PC-9 (cell line): ENCODE results near the gene ATP11A. TPM values are rescaled to one million over a fixed set of nuclear protein-coding genes. Genes with fewer than 3 reads are reported as not detected.

Experiments used
- BruUV-seq: library from RNA; stranded (reverse); fragments of 400-500 nt; replicated peaks from 2 replicates; lab custom pipeline; 2021; lab: Mats Ljungman, UMichigan
- CTCF ChIA-PET: fragments of 300-600 bp; sonication (Branson Sonifier 250); formaldehyde crosslinking; loops from one replicate; lab custom pipeline; 2022; ENCODE audit warnings: antibody characterized with exemption; lab: Charles Lee
- POLR2A ChIA-PET: fragments of 300-600 bp; sonication (Branson Sonifier 250); formaldehyde crosslinking; loops from one replicate; lab custom pipeline; 2022; ENCODE audit warnings: antibody characterized with exemption; ENCODE audit not compliant: unreplicated experiment; lab: Charles Lee
- DNase-seq, 2 experiments: peaks; one replicate each; pipeline versions ENCODE4 v3.0.0 to v3.0.0-alpha.2; 2015 to 2022; ENCODE audit warnings: mixed read lengths in 1 of 2
- H2AFZ ChIP-seq: fragments of 200-600 bp; sonication (generic); 2 replicates; pipeline ENCODE4 v1.8.1; 2017; ENCODE audit warnings: antibody characterized with exemption
- H3F3A ChIP-seq: fragments of 200-600 bp; sonication (generic); 2 replicates; pipeline ENCODE4 v1.8.1; 2017; ENCODE audit warnings: antibody characterized with exemption, mild to moderate bottlenecking, low read depth; ENCODE audit not compliant: insufficient read depth
- H3K27ac ChIP-seq: fragments of 200-600 bp; sonication (generic); 2 replicates; pipeline ENCODE4 v1.6.1; 2016; ENCODE audit warnings: mixed run types
- H3K27me3 ChIP-seq: fragments of 200-600 bp; sonication (generic); 2 replicates; pipeline ENCODE4 v1.6.1; 2016; ENCODE audit warnings: low read depth, mixed run types; ENCODE audit not compliant: insufficient read depth
- H3K36me3 ChIP-seq: fragments of 200-600 bp; sonication (generic); 2 replicates; pipeline ENCODE4 v1.6.1; 2016; ENCODE audit warnings: low read depth, mixed run types
- H3K4me1 ChIP-seq: fragments of 200-600 bp; sonication (generic); replicated peaks from 2 replicates; pipeline ENCODE4 v1.6.1; 2016; ENCODE audit warnings: mixed run types; ENCODE audit not compliant: insufficient read depth
- H3K4me2 ChIP-seq: fragments of 200-600 bp; sonication (generic); 2 replicates; pipeline ENCODE4 v1.6.1; 2017; ENCODE audit warnings: mixed run types
- H3K4me3 ChIP-seq: fragments of 200-600 bp; sonication (generic); 2 replicates; pipeline ENCODE4 v1.6.1; 2016; ENCODE audit warnings: mixed run types
- H3K79me2 ChIP-seq: fragments of 200-600 bp; sonication (generic); 2 replicates; pipeline ENCODE4 v1.6.1; 2017; ENCODE audit warnings: low read depth, mixed run types
- H3K9me2 ChIP-seq: fragments of 200-600 bp; sonication (generic); 2 replicates; pipeline ENCODE4 v1.8.1; 2017; ENCODE audit warnings: mild to moderate bottlenecking; ENCODE audit not compliant: insufficient read depth
- H3K9me3 ChIP-seq: fragments of 200-600 bp; sonication (generic); 2 replicates; pipeline ENCODE4 v1.8.1; 2016; ENCODE audit warnings: low read depth; ENCODE audit not compliant: insufficient read depth
- H4K20me1 ChIP-seq: fragments of 200-600 bp; sonication (generic); 2 replicates; pipeline ENCODE4 v1.8.1; 2017; ENCODE audit not compliant: insufficient read depth
- CTCF ChIP-seq: fragments of 200-600 bp; sonication (generic); conservative IDR thresholded peaks from 2 replicates; pipeline ENCODE4 v1.6.1; 2017; ENCODE audit warnings: mixed run types, antibody characterized with exemption, mild to moderate bottlenecking, moderate library complexity
- EZH2 ChIP-seq: fragments of 200-600 bp; sonication (generic); IDR thresholded peaks from 2 replicates; pipeline ENCODE4 v1.8.0; 2017; ENCODE audit warnings: antibody characterized with exemption, low read depth
- intact Hi-C: fragments of 100-400 bp; cut with micrococcal nuclease; formaldehyde crosslinking; loops from one replicate; pipeline ENCODE4 v1.10.0; 2022; ENCODE audit not compliant: unreplicated experiment
- total RNA-seq: library from RNA; stranded (reverse); gene quantifications from 2 replicates; pipeline ENCODE4 v1.2.3, GENCODE V29; 2021

The ATP11A gene
- total RNA-seq, 1 experiment from 2014 or later = 92.2 TPM

DNA sequence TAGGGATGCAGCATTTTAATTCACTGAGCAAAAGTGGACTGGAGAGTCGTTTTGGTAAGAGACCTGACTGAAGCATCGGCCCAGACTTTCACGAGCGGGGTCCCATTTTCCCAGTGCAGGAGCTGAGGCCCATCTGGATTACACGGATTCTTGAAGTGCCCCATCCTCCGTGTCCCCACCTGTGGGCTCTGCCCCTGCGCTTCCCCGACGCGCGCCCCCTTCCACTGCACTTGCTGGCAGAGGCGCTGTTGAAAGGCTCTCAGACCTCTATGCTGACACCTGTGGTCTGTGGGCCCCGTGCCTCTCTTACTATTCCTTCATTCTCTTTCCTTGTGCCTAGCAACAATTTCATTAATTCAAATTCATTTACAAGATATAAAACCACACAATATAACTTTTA is 228.9 kb downstream of the ATP11A start:
- DNase-seq = no peak
- no peak for TF ChIP-seq EZH2
- no peak for TF ChIP-seq CTCF
- Histone ChIP-seq H3K27me3 (peaks cover 93% of the 10 kb centered on the region), H2AFZ (no peak overlapping the region), H4K20me1 (no peaks in the 10 kb centered on the region), H3F3A (no peaks in the 10 kb centered on the region), H3K9me2 (no peaks in the 10 kb centered on the region), H3K27ac (no peak overlapping the region), H3K4me3 (no peak overlapping the region), H3K36me3 (no peaks in the 10 kb centered on the region), H3K9me3 (no peaks in the 10 kb centered on the region), H3K4me2 (no peak overlapping the region), H3K4me1 (no peaks in the 10 kb centered on the region), H3K79me2 (no peaks in the 10 kb centered on the region)
- ChIA-PET CTCF (no interaction called here), POLR2A (no interaction called here)
- BruUV-seq = no TSS peak
- intact Hi-C loops = no loop called here

GRCh38 chr13:112923962-112924361 is 234.1 kb downstream of the ATP11A start:
- Histone ChIP-seq H3K27ac (no peak overlapping the region), H3K9me3 (no peaks in the 10 kb centered on the region), H3K4me3 (no peak overlapping the region), H3K27me3 (peaks cover 83% of the 10 kb centered on the region), H3K79me2 (no peaks in the 10 kb centered on the region), H3F3A (no peaks in the 10 kb centered on the region), H3K4me2 (no peak overlapping the region), H3K9me2 (no peaks in the 10 kb centered on the region), H4K20me1 (no peaks in the 10 kb centered on the region), H3K4me1 (no peaks in the 10 kb centered on the region), H3K36me3 (no peaks in the 10 kb centered on the region), H2AFZ (no peak overlapping the region)
- TF ChIP-seq CTCF (no peak), EZH2 (no peak)
- intact Hi-C loops = no loop called here
- ChIA-PET POLR2A (no interaction called here), CTCF (no interaction called here)
- no TSS peak for BruUV-seq
- DNase-seq = no peak

- Histone ChIP-seq H3K9me3 (no peaks in the 10 kb centered on the region), H3K9me2 (no peaks in the 10 kb centered on the region), H4K20me1 (no peaks in the 10 kb centered on the region), H3K4me2 (no peak overlapping the region), H3K79me2 (no peaks in the 10 kb centered on the region), H3K4me1 (no peaks in the 10 kb centered on the region), H3F3A (no peaks in the 10 kb centered on the region), H3K4me3 (no peak overlapping the region), H3K27me3 (peaks cover 87% of the 10 kb centered on the region), H2AFZ (no peak overlapping the region), H3K36me3 (no peaks in the 10 kb centered on the region), H3K27ac (no peak overlapping the region)
- ChIA-PET POLR2A (no interaction called here), CTCF (no interaction called here)
- BruUV-seq = no TSS peak
- TF ChIP-seq CTCF = no peak
- TF ChIP-seq EZH2 = no peak
- DNase-seq = no peak
- intact Hi-C loops = no loop called here
Measured at GRCh38 chr13:112924365-112924764, 234.5 kb downstream of the ATP11A start.
